Mesendoderm (in vitro differentiated cells): ENCODE data around the gene SCN1A.
"Not testable (repeated sequence)": the region's sequence is repeated elsewhere in the genome, so short reads cannot be mapped to it uniquely, and the experiment has no call there.

Source experiments
- DNase-seq: peaks from one replicate; pipeline ENCODE4 v3.0.0; 2013
- H2AK5ac ChIP-seq: 2 replicates; pipeline ENCODE4 v1.6.1; 2013; ENCODE audit warnings: low read length, inconsistent platforms
- H2BK120ac ChIP-seq: 2 replicates; pipeline ENCODE4 v1.6.1; 2013; ENCODE audit warnings: low read depth, mild to moderate bottlenecking, low read length, moderate library complexity, mixed read lengths
- H2BK15ac ChIP-seq: replicated peaks from 2 replicates; pipeline ENCODE4 v1.6.1; 2013; ENCODE audit warnings: low read depth, mild to moderate bottlenecking, moderate library complexity
- H2BK5ac ChIP-seq: 2 replicates; pipeline ENCODE4 v1.6.1; 2013; ENCODE audit warnings: low read length, inconsistent platforms
- H3K18ac ChIP-seq: 2 replicates; pipeline ENCODE4 v1.6.1; 2013; ENCODE audit warnings: mild to moderate bottlenecking, low read length, mixed read lengths
- H3K23ac ChIP-seq: one replicate; pipeline ENCODE4 v1.6.1; 2013; ENCODE audit warnings: low read length
- H3K27ac ChIP-seq: 2 replicates; pipeline ENCODE4 v1.5.1; 2013; ENCODE audit warnings: low read depth, mild to moderate bottlenecking, inconsistent platforms, low read length, moderate library complexity
- H3K27me3 ChIP-seq: 2 replicates; pipeline ENCODE4 v1.6.1; 2013; ENCODE audit warnings: low read length, control low read depth, mild to moderate bottlenecking, inconsistent platforms; ENCODE audit not compliant: insufficient read depth, poor library complexity
- H3K36me3 ChIP-seq: 2 replicates; pipeline ENCODE4 v1.6.1; 2013; ENCODE audit warnings: low read length, inconsistent platforms; ENCODE audit not compliant: control insufficient read depth, insufficient read depth
- H3K4ac ChIP-seq: one replicate; pipeline ENCODE4 v1.6.1; 2013; ENCODE audit warnings: low read depth, mild to moderate bottlenecking, low read length, moderate library complexity
- H3K4me1 ChIP-seq: 2 replicates; pipeline ENCODE4 v1.6.1; 2013; ENCODE audit warnings: low read depth, low read length, inconsistent platforms; ENCODE audit not compliant: control insufficient read depth
- H3K4me2 ChIP-seq: 2 replicates; pipeline ENCODE4 v1.6.1; 2013; ENCODE audit warnings: low read length
- H3K4me3 ChIP-seq: 2 replicates; pipeline ENCODE4 v1.5.1; 2013; ENCODE audit warnings: mild to moderate bottlenecking, low read length
- H3K56ac ChIP-seq: one replicate; pipeline ENCODE4 v1.6.1; 2013; ENCODE audit warnings: low read length
- H3K79me1 ChIP-seq: 2 replicates; pipeline ENCODE4 v1.6.1; 2013; ENCODE audit warnings: low read length, inconsistent platforms
- H3K79me2 ChIP-seq: 2 replicates; pipeline ENCODE4 v1.6.1; 2013; ENCODE audit warnings: mild to moderate bottlenecking, low read length; ENCODE audit not compliant: control insufficient read depth, insufficient read depth
- H3K9ac ChIP-seq: 2 replicates; pipeline ENCODE4 v1.6.1; 2013; ENCODE audit warnings: low read length, inconsistent platforms
- H4K5ac ChIP-seq: one replicate; pipeline ENCODE4 v1.6.1; 2013; ENCODE audit warnings: low read length
- H4K8ac ChIP-seq: one replicate; pipeline ENCODE4 v1.6.1; 2013; ENCODE audit warnings: low read depth, mild to moderate bottlenecking, control low read depth, low read length, moderate library complexity
- WGBS: extraction: QIAGEN DNeasy Blood & Tissue Kit; methylation state at CpG from one replicate; pipeline ENCODE4 v1.1.7; 2013; ENCODE audit warnings: low lambda C conversion rate, missing lambda C conversion rate; ENCODE audit not compliant: insufficient coverage; ENCODE audit errors: extremely low coverage; 5-methylcytosine and 5-hydroxymethylcytosine counted together

SCN1A gene

GRCh38 chr2:166104084-166104483 is 23.7 kb downstream of the SCN1A start:
- no peak overlapping the region for H2BK15ac ChIP-seq
- H3K79me1 ChIP-seq, result no peaks in the 10 kb centered on the region
- H4K8ac ChIP-seq, result no peak overlapping the region
- WGBS, result no CpG with 5 or more reads among the region's 1 CpG
- no peak overlapping the region for H3K23ac ChIP-seq
- H3K4me1 ChIP-seq, result no peaks in the 10 kb centered on the region
- no peak overlapping the region for H3K56ac ChIP-seq
- H3K27ac ChIP-seq, result no peak overlapping the region
- H3K18ac ChIP-seq, result no peak overlapping the region
- H3K79me2 ChIP-seq, result no peaks in the 10 kb centered on the region
- no peak overlapping the region for H3K9ac ChIP-seq
- no peak overlapping the region for H3K4me3 ChIP-seq
- H2AK5ac ChIP-seq, result no peak overlapping the region
- H4K5ac ChIP-seq, result no peak overlapping the region
- H3K4me2 ChIP-seq, result no peak overlapping the region
- H2BK5ac ChIP-seq, result no peak overlapping the region
- H3K36me3 ChIP-seq, result no peaks in the 10 kb centered on the region
- no peaks in the 10 kb centered on the region for H3K27me3 ChIP-seq
- no peak overlapping the region for H3K4ac ChIP-seq
- no peak for DNase-seq
- H2BK120ac ChIP-seq, result no peak overlapping the region

DNA sequence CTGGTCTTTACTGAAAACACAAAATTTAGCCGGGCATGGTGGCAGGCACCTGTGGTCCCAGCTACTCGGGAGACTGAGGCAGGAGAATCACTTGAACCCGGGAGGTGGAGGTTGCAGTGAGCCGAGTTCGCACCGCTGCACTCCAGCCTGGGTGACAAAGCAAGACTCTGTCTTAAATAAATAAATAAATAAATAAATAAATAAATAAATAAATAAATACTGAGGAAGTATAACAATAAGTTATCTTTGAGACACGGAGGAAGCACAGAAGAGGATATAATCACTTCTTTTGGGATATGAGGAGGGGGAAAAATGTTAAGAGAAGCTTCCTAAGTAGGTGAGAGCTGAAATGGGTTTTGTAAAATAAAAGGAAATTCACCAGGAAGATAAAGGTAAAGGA is 24.5 kb downstream of the SCN1A start:
- H3K36me3 ChIP-seq, DNase-seq, H2BK120ac ChIP-seq, H3K4me1 ChIP-seq, H3K4me3 ChIP-seq, H3K9ac ChIP-seq, H3K4me2 ChIP-seq, H3K4ac ChIP-seq, H3K27me3 ChIP-seq, H2BK15ac ChIP-seq, H3K79me2 ChIP-seq, H3K56ac ChIP-seq, H3K23ac ChIP-seq, H3K18ac ChIP-seq, H3K79me1 ChIP-seq, H4K8ac ChIP-seq, H2BK5ac ChIP-seq, H2AK5ac ChIP-seq, H3K27ac ChIP-seq, H4K5ac ChIP-seq: not testable (repeated sequence)
- WGBS, result no CpG with 5 or more reads among the region's 7 CpGs

GRCh38 chr2:166094325-166094724 is 33.5 kb downstream of the SCN1A start:
- H3K79me2 ChIP-seq, result no peaks in the 10 kb centered on the region
- no peak overlapping the region for H4K8ac ChIP-seq
- no peak overlapping the region for H2BK120ac ChIP-seq
- no peak overlapping the region for H2BK15ac ChIP-seq
- no peaks in the 10 kb centered on the region for H3K4me1 ChIP-seq
- no peak overlapping the region for H3K4me2 ChIP-seq
- no peak overlapping the region for H3K9ac ChIP-seq
- H4K5ac ChIP-seq, result no peak overlapping the region
- WGBS, result no CpG with 5 or more reads among the region's 1 CpG
- H3K79me1 ChIP-seq, result no peaks in the 10 kb centered on the region
- no peaks in the 10 kb centered on the region for H3K36me3 ChIP-seq
- H2BK5ac ChIP-seq, result no peak overlapping the region
- no peaks in the 10 kb centered on the region for H3K27me3 ChIP-seq
- no peak overlapping the region for H3K18ac ChIP-seq
- H3K27ac ChIP-seq, result no peak overlapping the region
- no peak overlapping the region for H3K4me3 ChIP-seq
- no peak overlapping the region for H2AK5ac ChIP-seq
- DNase-seq, result no peak
- H3K23ac ChIP-seq, result no peak overlapping the region
- no peak overlapping the region for H3K4ac ChIP-seq
- no peak overlapping the region for H3K56ac ChIP-seq

DNA sequence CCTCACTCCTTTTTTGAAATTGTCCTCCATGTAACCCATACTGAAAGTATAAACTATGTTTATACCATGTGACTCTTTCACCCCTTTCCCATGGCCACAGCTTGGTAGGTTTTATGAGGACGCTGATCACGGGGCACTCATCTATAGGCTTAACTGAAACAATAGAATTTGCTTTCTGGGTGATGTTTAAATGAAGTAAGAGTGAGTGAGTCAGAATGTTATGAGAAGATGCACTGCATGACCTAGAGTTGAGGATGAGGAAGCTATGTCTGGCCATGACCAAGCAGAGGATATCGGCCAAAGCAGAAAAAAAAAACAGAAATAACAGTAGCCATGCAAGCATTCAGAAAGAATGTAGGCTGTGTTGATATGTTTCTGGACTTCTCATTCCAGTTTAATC is 34.9 kb downstream of the SCN1A start:
- H3K9ac ChIP-seq, result no peak overlapping the region
- no peak overlapping the region for H3K56ac ChIP-seq
- no peak overlapping the region for H4K8ac ChIP-seq
- DNase-seq, result no peak
- no peak overlapping the region for H2BK15ac ChIP-seq
- WGBS, result no CpG with 5 or more reads among the region's 3 CpGs
- no peaks in the 10 kb centered on the region for H3K4me1 ChIP-seq
- H2BK5ac ChIP-seq, result no peak overlapping the region
- no peak overlapping the region for H3K18ac ChIP-seq
- no peaks in the 10 kb centered on the region for H3K79me2 ChIP-seq
- H2BK120ac ChIP-seq, result no peak overlapping the region
- no peak overlapping the region for H4K5ac ChIP-seq
- no peak overlapping the region for H3K27ac ChIP-seq
- no peak overlapping the region for H2AK5ac ChIP-seq
- H3K23ac ChIP-seq, result no peak overlapping the region
- H3K27me3 ChIP-seq, result no peaks in the 10 kb centered on the region
- H3K4me2 ChIP-seq, result no peak overlapping the region
- no peak overlapping the region for H3K4me3 ChIP-seq
- H3K79me1 ChIP-seq, result no peaks in the 10 kb centered on the region
- no peaks in the 10 kb centered on the region for H3K36me3 ChIP-seq
- no peak overlapping the region for H3K4ac ChIP-seq

GRCh38 chr2:166091439-166091838 is 36.4 kb downstream of the SCN1A start:
- Histone ChIP-seq H3K23ac (no peak overlapping the region), H3K4me2 (no peak overlapping the region), H3K18ac (no peak overlapping the region), H2BK15ac (no peak overlapping the region), H3K4ac (no peak overlapping the region), H3K27ac (no peak overlapping the region), H3K4me1 (no peaks in the 10 kb centered on the region), H3K4me3 (no peak overlapping the region), H4K8ac (no peak overlapping the region), H3K9ac (no peak overlapping the region), H2AK5ac (no peak overlapping the region), H3K56ac (no peak overlapping the region), H2BK120ac (no peak overlapping the region), H3K36me3 (no peaks in the 10 kb centered on the region), H4K5ac (no peak overlapping the region), H3K27me3 (no peaks in the 10 kb centered on the region), H3K79me1 (no peaks in the 10 kb centered on the region), H3K79me2 (no peaks in the 10 kb centered on the region), H2BK5ac (no peak overlapping the region)
- WGBS, result no CpG with 5 or more reads among the region's 3 CpGs
- peak; percentile 27 for DNase-seq

- no peak overlapping the region for H4K5ac ChIP-seq
- H3K27ac ChIP-seq, result no peak overlapping the region
- no peaks in the 10 kb centered on the region for H3K79me2 ChIP-seq
- no peak overlapping the region for H3K56ac ChIP-seq
- no peak overlapping the region for H3K4ac ChIP-seq
- H3K36me3 ChIP-seq, result no peaks in the 10 kb centered on the region
- H3K4me1 ChIP-seq, result no peaks in the 10 kb centered on the region
- no peak overlapping the region for H2AK5ac ChIP-seq
- no peak overlapping the region for H3K18ac ChIP-seq
- WGBS, result no CpG with 5 or more reads among the region's 5 CpGs
- H2BK15ac ChIP-seq, result no peak overlapping the region
- no peak overlapping the region for H3K4me3 ChIP-seq
- H4K8ac ChIP-seq, result no peak overlapping the region
- no peak overlapping the region for H2BK120ac ChIP-seq
- no peak for DNase-seq
- H3K23ac ChIP-seq, result no peak overlapping the region
- no peak overlapping the region for H2BK5ac ChIP-seq
- H3K27me3 ChIP-seq, result no peaks in the 10 kb centered on the region
- H3K9ac ChIP-seq, result no peak overlapping the region
- no peak overlapping the region for H3K4me2 ChIP-seq
- H3K79me1 ChIP-seq, result no peaks in the 10 kb centered on the region
These were observed 36.9 kb downstream of the SCN1A start for GRCh38 chr2:166090908-166091307.
